T-helper 17 cell (primary cell): ENCODE measurements around the gene ADGRA3. TPM values are rescaled to one million over a fixed set of nuclear protein-coding genes. Genes with fewer than 3 reads are reported as not detected.

Source experiments
- ATAC-seq: fragments of 150-1000 bp; cut with Tn5 transposase; 2 replicates; pipeline ENCODE4 v1.10.0; 2021; ENCODE audit warnings: mild to moderate bottlenecking, moderate library complexity
- DNase-seq, 3 donors: peaks; one replicate each; pipeline versions ENCODE4 v3.0.0 to v3.0.0-alpha.2; 2020 to 2021
- H3K9me3 ChIP-seq: one replicate; pipeline ENCODE4 v1.7.0; 2013; ENCODE audit warnings: low read length, mild to moderate bottlenecking; ENCODE audit not compliant: control insufficient read depth, poor library complexity, severe bottlenecking
- H3K27ac Mint-ChIP-seq: one replicate; pipeline ENCODE4 v1.8.0; 2022; ENCODE audit warnings: mild to moderate bottlenecking, moderate library complexity, mixed read lengths
- H3K27me3 Mint-ChIP-seq: one replicate; pipeline ENCODE4 v1.8.0; 2022; ENCODE audit warnings: mixed read lengths
- H3K36me3 Mint-ChIP-seq: one replicate; pipeline ENCODE4 v1.8.0; 2022; ENCODE audit warnings: low read depth, mixed read lengths
- H3K4me1 Mint-ChIP-seq: one replicate; pipeline ENCODE4 v1.8.0; 2022; ENCODE audit warnings: mild to moderate bottlenecking, mixed read lengths
- H3K4me3 Mint-ChIP-seq: one replicate; pipeline ENCODE4 v1.8.0; 2022; ENCODE audit warnings: mild to moderate bottlenecking, moderate library complexity, mixed read lengths
- total RNA-seq, 4 donors: library from RNA in 2 of 4; stranded (reverse) in 2 of 4; gene quantifications; one replicate each; pipeline ENCODE4 v1.2.3 and lab custom pipeline; 2022 to 2026

The ADGRA3 gene
- total RNA-seq, 2 donors from 2014 or later: 0.16 to 0.35 TPM

DNA sequence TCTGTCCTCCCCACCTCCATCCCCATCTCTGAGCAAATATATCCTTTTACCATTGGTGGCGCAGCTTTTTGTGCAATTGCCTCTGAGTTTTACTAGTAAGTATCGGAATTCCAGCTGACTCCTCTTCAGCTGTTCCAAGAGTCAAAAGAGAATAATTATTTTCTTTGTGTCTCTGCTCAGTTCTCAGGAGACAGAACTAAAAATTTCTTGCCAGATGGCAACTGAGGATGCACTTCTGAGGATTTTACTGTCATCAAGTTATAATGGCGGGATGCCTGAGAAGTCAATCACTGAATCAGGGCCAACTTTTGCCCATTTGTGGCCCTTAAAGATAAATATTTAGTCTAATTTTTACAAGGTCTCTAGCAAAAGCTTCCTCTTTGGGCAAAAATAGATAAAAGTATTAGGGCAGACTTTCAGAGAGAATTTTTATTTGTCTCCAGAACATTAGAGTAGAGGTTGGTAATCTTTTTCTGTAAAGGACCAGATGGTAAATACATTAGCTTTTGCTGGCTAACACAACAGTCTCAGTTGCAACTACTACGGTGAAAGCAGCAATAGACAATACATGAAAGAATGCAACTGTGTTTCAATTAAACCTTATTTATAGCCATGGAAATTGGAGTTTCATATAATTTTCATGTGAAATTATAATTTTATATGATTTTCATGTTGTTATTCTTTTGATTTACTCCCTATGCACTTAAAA lies 15.6 kb upstream of the ADGRA3 start:
- H3K36me3 Mint-ChIP-seq: no peaks in the 10 kb centered on the region
- H3K9me3 ChIP-seq: no peaks in the 10 kb centered on the region
- DNase-seq (no peak), ATAC-seq (no peak)
- H3K4me1 Mint-ChIP-seq: no peaks in the 10 kb centered on the region
- no peaks in the 10 kb centered on the region for H3K27me3 Mint-ChIP-seq
- no peak overlapping the region for H3K4me3 Mint-ChIP-seq
- H3K27ac Mint-ChIP-seq: no peak overlapping the region

DNA sequence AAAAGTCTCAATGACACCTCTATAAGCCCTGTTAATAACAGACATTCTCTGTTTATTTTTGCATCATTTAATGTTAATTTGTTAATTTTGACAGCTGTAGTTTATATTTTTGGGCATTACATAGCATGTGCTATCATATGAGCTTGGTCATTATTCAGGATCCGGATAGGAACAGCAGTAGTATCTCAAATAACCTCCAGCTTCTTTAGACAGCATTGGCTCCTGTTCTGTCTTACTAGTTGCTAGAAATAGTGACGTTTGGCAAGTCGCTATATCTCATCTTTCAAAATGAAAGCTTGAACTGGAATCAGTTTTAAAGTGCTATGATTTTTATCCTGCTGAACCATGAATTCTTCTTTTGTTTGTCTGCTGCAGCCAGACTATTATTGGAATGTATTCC lies 9.0 kb upstream of the ADGRA3 start:
- H3K4me3 Mint-ChIP-seq: no peak overlapping the region
- no peaks in the 10 kb centered on the region for H3K27me3 Mint-ChIP-seq
- no peaks in the 10 kb centered on the region for H3K36me3 Mint-ChIP-seq
- no peaks in the 10 kb centered on the region for H3K9me3 ChIP-seq
- no peaks in the 10 kb centered on the region for H3K4me1 Mint-ChIP-seq
- ATAC-seq (no peak), DNase-seq (no peak)
- H3K27ac Mint-ChIP-seq: no peak overlapping the region

DNA sequence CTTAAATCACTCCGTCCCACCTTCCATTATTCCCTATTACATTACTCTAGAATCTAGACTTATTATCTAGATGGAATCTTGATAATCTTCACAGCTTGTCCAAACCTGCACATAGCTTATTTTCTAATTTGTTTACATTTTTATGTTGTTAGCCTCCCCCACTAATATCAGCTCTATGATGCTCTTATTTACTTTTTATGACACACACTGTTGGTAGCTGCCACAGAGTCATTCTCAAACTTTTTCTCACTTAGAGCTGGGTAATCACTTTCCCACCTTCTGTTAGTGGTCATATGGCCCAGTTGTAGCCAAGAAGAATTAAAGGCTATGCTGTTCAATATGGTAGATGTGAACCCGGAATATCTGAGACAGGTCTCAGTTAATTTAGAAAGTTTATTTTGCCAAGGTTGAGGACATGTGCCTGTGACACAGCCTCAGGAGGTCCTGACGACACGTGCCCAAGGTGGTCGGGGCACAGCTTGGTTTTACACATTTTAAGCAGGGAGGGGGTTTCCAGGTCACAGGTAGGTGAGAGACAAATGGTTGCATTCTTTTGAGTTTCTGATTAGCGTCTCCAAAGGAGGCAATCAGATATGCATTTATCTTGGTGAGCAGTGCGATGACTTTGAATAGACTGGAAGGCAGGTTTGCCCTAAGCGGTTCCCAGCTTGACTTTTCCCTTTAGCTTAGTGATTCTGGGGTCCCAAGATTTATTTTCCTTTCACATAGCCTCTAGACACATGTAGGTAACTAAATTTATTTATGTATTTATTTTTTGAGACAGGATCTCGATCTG lies 7.0 kb upstream of the ADGRA3 start:
- Mint-ChIP-seq H3K4me1 (no peaks in the 10 kb centered on the region), H3K4me3 (no peak overlapping the region), H3K27ac (no peak overlapping the region), H3K27me3 (peaks cover 5% of the 10 kb centered on the region), H3K36me3 (no peaks in the 10 kb centered on the region)
- no peaks in the 10 kb centered on the region for H3K9me3 ChIP-seq
- ATAC-seq: no peak
- DNase-seq: no peak

DNA sequence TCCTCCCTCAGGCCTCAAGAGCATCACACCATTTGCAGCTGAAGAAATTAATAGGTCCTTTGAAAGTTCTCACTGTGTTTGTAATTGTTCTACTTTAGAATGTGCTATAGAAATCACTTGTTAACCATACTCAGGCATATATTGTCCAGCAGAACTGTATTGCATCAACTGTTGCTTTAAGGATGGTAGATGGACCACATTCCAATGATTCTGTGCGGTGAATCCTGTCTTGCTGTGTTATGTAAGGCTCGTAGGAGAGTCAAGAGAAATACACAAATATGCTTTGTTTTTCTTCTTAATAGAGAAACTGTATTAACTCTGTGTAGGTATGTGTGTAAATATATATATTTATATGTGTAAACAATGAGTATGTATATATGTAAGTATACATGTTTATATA lies 6.3 kb upstream of the ADGRA3 start:
- no peaks in the 10 kb centered on the region for H3K9me3 ChIP-seq
- Mint-ChIP-seq H3K4me3 (no peak overlapping the region), H3K36me3 (no peaks in the 10 kb centered on the region), H3K27ac (no peak overlapping the region), H3K4me1 (no peaks in the 10 kb centered on the region), H3K27me3 (peaks cover 5% of the 10 kb centered on the region)
- no peak for DNase-seq
- no peak for ATAC-seq

DNA sequence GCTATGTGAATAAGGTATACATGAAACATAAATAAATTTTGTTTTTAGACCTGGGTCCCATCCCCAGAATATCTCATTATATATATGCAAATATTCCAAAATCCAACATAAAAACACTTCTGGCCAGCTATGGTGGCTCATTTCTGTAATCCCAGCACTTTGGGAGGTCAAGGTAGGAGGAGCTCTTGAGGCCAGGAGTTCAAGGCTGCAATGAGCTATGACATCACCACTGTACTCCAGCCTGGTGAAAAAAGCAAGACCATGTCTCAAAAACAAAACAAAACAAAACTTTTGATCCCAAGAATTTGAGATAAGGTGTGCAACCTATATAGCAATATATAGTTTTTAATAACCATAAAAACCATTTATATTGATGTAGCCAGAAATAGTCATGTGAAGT lies 5.4 kb upstream of the ADGRA3 start:
- ATAC-seq (no peak), DNase-seq (no peak)
- no peaks in the 10 kb centered on the region for H3K9me3 ChIP-seq
- Mint-ChIP-seq H3K4me3 (no peak overlapping the region), H3K36me3 (peaks cover 2% of the 10 kb centered on the region), H3K27me3 (peaks cover 14% of the 10 kb centered on the region), H3K4me1 (no peaks in the 10 kb centered on the region), H3K27ac (no peak overlapping the region)

DNA sequence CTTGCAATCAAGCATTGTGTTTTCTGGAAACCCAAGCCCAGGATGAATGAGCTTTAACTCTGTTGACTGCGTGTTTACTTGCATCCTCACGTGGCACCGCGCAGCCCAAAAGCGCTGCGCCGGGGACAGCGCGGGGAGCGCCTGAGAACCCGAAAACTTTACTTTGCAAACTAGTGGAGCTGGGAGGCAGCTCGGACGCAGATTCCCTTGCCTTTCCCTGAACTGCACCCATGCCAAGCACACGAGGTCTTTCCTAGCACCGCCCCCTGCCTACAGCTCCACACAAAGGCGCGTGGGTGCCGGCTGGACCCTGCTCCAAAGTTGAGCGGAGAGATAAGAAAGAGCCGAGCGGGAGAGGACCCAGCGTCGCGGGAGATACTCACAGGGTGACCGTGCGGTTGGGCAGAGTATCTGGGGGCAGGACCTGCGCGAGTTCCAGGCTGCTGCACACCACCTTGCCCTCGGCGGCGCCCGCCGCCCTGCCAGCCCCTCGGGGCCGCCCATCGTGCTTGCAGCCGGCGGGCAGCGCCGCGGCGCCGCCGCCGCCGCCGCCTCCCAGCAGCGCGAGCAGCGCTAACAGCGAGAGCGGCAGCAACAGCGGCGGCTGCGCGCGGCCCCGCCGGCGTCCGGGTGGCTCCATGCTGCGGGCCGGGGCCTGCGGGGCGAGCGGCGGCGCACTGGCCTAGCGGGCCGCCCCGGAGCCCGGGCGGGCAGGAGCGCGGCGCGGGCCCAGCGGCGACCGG lies 550 bp downstream of the ADGRA3 start:
- peaks cover 27% of the 10 kb centered on the region for H3K27me3 Mint-ChIP-seq
- peaks cover 2% of the 10 kb centered on the region for H3K36me3 Mint-ChIP-seq
- ATAC-seq: no peak
- no peak for DNase-seq
- peaks cover 2% of the 10 kb centered on the region for H3K4me1 Mint-ChIP-seq
- H3K27ac Mint-ChIP-seq: no peak overlapping the region
- peak overlapping the region; percentile 82 for H3K4me3 Mint-ChIP-seq
- H3K9me3 ChIP-seq: no peaks in the 10 kb centered on the region

DNA sequence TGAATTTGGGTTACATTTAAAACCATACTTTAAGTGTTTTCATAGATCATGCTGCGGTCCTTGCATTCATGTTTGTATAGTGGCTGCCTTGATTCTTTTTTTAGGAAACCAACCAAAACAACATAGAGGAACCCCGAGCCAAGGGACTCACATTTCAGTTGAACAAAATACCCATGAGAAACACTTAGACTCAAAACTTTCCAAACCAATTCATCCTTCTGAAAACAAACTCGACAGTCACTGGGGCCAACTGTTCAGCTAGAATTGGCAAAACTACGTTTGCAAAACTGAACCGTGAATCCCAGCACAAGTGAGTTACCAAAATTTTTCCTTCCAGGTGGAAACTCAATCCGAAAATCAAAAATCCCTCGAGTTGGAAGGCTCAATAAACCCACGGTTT lies 1.4 kb downstream of the ADGRA3 start:
- H3K4me3 Mint-ChIP-seq: no peak overlapping the region
- H3K27ac Mint-ChIP-seq: no peak overlapping the region
- ATAC-seq: no peak
- H3K36me3 Mint-ChIP-seq: peaks cover 2% of the 10 kb centered on the region
- H3K4me1 Mint-ChIP-seq: peaks cover 2% of the 10 kb centered on the region
- H3K27me3 Mint-ChIP-seq: peaks cover 27% of the 10 kb centered on the region
- no peak for DNase-seq
- H3K9me3 ChIP-seq: no peaks in the 10 kb centered on the region

DNA sequence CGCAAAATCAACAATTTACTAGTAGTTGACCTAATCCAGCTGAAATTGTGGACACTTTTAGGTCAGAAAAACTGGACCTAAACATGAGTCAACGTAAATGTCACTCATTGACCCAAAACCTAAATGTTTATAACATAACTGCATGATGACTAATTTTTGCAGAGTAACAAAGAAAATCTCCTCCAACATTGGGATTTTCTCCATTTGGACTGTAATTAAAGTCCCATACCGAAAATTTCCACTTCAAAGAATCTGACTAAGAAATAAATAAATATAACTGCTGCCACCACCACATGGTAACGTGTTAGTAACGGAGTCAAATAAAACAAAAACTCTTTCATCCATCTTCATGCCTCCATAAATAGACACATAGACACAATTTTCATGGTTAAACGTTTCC lies 1.9 kb downstream of the ADGRA3 start:
- no peak overlapping the region for H3K27ac Mint-ChIP-seq

DNA sequence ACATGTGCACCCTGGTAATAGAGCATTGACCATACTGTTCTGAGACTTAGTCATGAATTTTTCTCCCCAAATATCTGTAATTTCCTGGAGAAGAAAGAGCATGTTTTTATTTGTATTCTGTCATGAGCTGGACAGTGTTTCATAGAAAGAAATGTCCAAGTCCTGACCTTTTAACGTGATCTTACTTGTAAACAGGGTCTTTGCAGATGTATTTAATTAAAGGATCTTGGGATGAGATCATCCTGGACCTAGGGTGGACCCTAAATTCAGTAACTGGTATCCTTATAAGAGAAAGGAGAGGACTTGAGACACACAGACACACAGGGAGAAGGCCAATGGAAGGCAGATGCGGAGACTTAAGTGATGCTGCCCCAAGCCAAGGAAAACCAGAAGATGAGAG lies 3.6 kb downstream of the ADGRA3 start:
- Mint-ChIP-seq H3K4me1 (peaks cover 2% of the 10 kb centered on the region), H3K27me3 (peaks cover 22% of the 10 kb centered on the region), H3K4me3 (no peak overlapping the region), H3K36me3 (peaks cover 2% of the 10 kb centered on the region), H3K27ac (no peak overlapping the region)
- H3K9me3 ChIP-seq: no peaks in the 10 kb centered on the region
- ATAC-seq: no peak
- DNase-seq: no peak

More for the DNA sequence above, 1.9 kb downstream of the ADGRA3 start:
- H3K4me3 Mint-ChIP-seq: no peak overlapping the region
- peaks cover 27% of the 10 kb centered on the region for H3K27me3 Mint-ChIP-seq
- peaks cover 2% of the 10 kb centered on the region for H3K36me3 Mint-ChIP-seq
- no peak for DNase-seq
- H3K9me3 ChIP-seq: no peaks in the 10 kb centered on the region
- no peak for ATAC-seq
- H3K4me1 Mint-ChIP-seq: peaks cover 2% of the 10 kb centered on the region

DNA sequence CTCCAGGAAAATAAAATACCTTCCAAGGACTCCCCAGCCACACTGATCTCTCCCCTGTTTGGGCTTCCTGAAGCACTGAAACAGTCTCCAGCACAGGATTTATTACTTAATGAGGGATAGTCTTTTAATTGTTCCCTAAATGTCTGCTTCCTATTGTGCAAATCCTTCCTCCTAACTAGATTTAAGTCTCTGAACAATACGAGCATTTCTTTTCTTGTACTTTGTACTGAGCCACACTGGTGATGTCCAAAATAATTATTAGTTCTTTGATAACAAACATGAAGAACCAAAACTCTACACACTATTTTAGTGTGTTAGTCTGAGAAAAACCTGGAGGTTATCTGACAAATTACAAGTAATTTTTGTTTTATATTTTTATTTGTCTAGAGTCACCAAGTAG lies 5.1 kb downstream of the ADGRA3 start:
- DNase-seq: no peak
- no peaks in the 10 kb centered on the region for H3K9me3 ChIP-seq
- H3K4me1 Mint-ChIP-seq: peaks cover 2% of the 10 kb centered on the region
- H3K27ac Mint-ChIP-seq: no peak overlapping the region
- no peaks in the 10 kb centered on the region for H3K36me3 Mint-ChIP-seq
- ATAC-seq: no peak
- H3K4me3 Mint-ChIP-seq: no peak overlapping the region
- H3K27me3 Mint-ChIP-seq: peaks cover 13% of the 10 kb centered on the region

DNA sequence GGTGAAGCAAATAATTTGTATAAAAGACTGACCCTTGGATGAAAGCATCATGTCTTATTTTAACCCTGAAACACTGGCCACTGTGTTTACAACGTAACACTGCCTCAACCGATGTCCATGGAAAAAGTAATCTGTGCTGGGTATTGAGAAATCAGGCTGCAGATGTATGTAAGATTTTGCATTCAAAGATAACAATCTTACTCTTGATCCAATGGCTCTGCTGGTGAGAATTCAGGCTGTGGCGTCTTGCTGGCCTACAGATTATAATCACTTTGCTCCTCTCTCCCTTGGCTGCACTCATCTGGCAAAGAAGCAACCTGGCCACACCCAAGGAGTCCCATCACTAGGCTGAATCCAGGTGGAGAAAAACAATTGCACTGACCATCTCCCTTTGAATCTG lies 7.5 kb downstream of the ADGRA3 start:
- Mint-ChIP-seq H3K27me3 (no peaks in the 10 kb centered on the region), H3K27ac (no peak overlapping the region), H3K4me1 (no peaks in the 10 kb centered on the region), H3K36me3 (no peaks in the 10 kb centered on the region), H3K4me3 (no peak overlapping the region)
- DNase-seq (no peak), ATAC-seq (no peak)
- H3K9me3 ChIP-seq: no peaks in the 10 kb centered on the region

DNA sequence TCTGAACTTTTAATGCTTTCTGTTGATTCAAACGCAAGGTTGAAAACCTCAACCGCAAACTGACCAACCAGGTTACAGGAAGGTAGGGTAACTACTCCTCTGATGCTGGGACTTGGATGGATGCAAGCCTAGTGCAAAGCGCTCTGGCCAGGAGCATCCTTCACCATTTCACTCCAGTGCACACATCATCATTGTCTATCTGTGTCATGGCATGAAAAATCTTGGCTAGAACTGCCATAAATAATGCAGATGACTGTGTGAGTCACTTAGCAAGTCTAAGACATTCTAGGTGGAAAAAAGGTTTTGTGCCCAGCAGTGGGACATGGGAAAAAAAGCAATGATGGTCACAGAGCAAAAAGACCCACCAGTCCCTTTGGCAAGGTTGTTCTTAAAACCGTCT lies 10.9 kb downstream of the ADGRA3 start:
- no peaks in the 10 kb centered on the region for H3K9me3 ChIP-seq
- H3K4me1 Mint-ChIP-seq: no peaks in the 10 kb centered on the region
- no peaks in the 10 kb centered on the region for H3K36me3 Mint-ChIP-seq

DNA sequence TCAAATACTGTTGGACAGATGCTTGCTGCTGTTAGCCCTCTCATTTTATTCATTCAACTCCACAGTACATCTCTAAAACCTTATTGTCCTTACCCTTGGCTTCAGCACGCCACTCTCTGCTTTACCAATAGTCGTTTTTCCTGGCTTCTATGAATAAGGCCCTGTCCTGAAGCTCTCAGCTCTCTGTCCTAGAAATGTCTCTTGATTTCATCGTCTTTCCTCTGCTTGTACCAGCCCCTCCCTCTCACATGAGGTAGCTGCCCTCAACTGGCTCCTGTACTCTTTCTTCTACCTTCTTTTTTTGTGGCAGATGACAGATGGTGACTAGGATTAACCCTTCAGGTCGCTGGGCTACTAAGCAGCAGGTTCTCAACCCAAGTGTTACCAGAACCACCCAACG lies 11.4 kb downstream of the ADGRA3 start:
- ATAC-seq (no peak), DNase-seq (no peak)
- no peak overlapping the region for H3K4me3 Mint-ChIP-seq
- no peaks in the 10 kb centered on the region for H3K27me3 Mint-ChIP-seq
- H3K4me1 Mint-ChIP-seq: no peaks in the 10 kb centered on the region
- no peak overlapping the region for H3K27ac Mint-ChIP-seq
- no peaks in the 10 kb centered on the region for H3K9me3 ChIP-seq
- no peaks in the 10 kb centered on the region for H3K36me3 Mint-ChIP-seq

More for the DNA sequence above, 10.9 kb downstream of the ADGRA3 start:
- Mint-ChIP-seq H3K27me3 (no peaks in the 10 kb centered on the region), H3K4me3 (no peak overlapping the region), H3K27ac (no peak overlapping the region)
- no peak for ATAC-seq
- no peak for DNase-seq
